Measurements from ENCODE around the gene PTPRD.

PTPRD gene

DNA sequence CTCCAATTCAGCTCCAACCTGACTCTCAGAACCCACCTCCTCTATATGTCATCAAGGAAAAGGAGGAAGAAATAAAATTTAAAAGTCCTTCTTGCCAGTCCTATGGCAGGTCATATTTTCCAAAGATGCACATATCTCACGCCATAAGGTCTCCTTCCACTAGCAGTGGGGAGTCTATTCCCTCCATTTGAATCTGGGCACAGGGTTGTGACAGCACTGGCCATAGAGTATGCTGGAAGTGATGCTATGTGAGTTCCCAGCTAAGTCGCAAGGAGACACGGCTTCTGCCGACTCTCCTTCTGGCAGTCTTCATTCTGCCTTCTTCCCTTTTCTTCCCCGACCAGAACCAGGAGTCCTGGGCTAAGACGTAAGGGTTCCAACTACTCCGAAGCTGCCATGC lies 1929.3 kb downstream of the PTPRD start:
- DNase-seq (ENCODE audit: low read depth in 2 of 2): no peak

DNA sequence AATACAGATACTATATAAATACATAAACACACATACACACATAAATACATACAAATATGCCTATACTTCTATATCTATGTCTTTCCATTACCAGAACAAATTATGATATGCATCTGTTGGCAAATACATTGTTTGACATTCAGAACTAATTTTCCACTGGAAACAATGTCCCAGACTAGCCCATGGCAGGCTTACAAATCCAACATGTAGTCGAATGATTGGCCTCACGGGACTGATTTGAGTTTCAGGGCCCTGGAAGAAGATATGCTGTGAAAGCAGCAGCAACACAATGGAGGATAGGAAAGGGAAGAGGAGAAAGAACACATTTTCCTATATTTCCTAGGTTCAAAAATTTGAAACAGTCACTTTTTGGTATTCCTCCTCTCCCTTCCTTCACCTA lies 1932.1 kb downstream of the PTPRD start:
- DNase-seq (ENCODE audit: low read depth in 2 of 2): no peak

DNA sequence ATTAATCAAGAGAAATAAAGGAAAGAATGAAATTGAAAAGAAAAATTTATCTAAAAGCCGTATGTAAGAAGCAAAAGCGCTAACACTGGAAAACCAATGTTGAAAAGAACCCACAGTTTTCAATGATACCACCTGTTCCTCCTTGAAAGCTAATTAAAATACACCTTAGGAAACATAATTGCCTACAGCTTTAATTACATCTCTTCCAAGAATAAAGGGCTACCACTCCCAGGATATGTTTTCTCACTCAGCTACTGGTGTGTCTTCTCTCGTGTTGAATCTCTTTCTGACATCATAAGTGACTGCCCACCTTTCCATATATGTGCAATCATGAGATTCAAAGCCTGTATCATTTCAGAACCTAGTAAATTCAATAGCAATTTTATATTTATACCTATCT lies 1932.6 kb downstream of the PTPRD start:
- DNase-seq (ENCODE audit: low read depth in 2 of 2): no peak

DNA sequence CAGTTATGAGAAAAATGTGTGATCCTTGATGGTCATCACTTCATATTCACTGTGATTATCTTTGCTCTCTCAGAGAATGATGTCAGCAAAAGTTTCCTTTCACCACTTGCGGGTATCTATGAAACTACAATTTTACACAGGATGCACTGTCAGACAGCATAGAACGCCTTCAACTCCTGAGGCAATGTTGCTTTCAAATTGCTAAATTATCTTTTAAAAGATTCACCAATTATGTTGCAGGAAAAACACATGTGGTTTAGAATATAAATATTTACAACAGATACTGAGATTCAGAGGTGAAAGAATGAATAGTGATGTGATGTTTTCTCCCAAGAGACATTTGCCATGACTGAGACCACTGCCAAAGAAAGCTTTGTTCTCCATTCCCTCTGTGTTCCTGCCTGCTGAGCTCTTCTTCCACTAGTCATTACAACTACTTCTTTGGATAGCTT lies 1933.4 kb downstream of the PTPRD start:
- no peak for DNase-seq (ENCODE audit: low read depth in 2 of 2)

DNA sequence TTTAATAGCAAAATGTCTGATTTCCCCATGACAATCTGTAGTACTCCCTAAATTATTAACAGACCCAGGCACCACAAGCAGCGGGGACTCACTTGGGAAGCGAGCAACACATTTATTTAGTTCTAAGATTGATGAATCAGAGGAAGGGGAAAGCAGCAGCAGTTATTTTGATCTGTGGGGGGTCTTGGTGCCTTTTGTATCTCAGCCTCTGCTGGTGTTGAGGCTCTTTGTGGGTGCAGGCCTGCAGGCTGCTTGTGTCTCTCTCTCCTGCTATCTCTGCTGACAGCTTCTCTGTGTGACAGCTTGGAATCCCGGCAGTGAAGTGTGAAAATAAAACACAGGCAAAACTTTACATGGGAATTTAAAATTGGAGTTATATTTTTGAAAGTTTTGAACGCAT lies 1935.1 kb downstream of the PTPRD start:
- no peak for DNase-seq (ENCODE audit: low read depth in 2 of 2)

DNA sequence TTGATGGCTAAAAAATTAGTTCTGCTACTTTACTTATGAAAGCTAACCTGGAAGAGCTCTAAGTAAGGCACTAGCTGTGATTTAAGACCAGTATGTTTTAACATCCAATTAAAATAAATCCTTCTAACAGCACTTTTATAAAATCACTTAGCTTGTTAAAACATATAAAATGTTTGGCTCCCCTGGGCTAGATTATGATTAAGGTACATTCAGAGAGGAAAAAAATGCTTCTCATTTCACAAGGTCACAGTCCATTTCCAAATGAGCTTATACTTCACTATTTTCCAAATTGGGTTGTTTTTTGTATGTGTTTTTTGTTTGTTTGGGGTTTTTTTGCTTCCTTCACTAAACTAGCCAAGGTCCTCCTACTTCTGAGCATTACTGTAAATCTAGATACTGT lies 1938.3 kb downstream of the PTPRD start:
- DNase-seq (ENCODE audit: low read depth in 2 of 2): no peak

DNA sequence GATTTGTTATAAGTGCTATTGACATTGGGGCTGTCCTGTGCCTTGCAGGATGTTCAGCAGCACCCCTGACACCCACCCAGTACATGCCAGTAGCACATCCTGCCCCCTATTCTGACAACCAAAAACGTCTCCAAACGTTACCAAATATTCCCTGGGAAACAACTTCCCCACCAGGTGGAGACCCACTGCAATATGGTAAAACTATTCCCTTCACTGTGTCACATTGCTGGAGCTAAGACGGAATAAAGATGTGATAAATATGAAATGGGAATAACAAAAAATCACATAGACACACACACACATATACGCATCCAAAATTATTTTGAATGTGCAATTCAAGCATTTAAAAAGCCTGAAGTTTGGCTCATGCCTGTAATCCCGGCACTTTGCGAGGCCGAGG lies 1939.0 kb downstream of the PTPRD start:
- DNase-seq (ENCODE audit: low read depth in 2 of 2): no peak

DNA sequence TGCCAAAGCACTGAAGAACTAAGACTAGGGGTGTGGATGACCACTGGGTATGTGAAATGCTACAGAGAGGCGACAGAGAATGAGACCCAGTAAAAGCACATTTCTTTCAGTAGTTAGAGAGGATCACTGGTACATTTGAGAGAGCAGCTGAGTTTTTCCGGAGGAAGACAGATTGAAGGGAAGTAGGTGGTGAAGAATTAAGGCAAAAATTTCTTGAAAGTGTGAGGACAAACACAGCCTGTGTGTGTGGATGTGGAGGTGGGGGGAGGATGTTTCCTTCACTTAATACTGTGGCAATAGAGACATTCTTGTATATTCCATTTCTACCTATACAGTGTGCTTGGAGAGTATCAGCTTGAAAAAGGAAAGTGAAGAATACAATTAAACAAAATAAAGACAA lies 1942.1 kb downstream of the PTPRD start:
- no peak for DNase-seq (ENCODE audit: low read depth in 2 of 2)

DNA sequence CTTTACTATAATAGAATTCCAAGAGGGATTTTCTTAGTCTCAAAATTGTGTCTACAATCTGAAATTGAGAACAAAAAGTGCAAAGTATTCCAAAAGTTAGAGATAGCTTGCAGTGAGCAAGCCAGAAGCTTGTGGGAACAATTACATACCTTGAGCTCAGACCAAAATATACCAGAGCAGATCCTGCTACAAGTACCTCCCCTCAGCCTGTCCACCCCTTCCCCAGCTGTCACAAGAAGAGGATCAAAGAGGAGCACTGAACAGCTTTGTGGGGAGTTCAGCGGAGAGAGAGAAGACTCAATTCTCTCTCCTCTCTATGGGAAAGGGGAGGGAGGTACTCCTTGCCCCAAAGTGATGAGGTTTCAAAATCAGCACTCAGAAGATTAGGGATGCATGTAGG lies 1944.1 kb downstream of the PTPRD start:
- DNase-seq (ENCODE audit: low read depth in 2 of 2): no peak

DNA sequence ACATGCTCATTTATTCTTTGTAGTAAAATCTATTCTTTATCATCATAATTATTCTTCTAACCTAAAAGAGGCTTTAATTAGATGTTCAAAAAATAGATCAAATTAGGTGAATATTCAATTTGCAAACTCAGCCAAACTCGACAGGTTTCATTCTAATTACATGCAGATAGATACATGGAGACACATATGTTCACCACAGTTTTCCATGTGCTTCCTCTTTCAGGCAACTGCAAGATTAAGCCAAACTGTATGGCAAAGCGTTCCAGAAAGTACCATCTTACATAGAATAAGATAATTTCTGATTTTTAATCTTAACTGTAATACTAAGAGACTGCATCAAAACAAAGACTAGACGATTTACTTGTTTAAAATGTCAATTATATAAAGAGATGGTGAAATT lies 1944.6 kb downstream of the PTPRD start:
- no peak for DNase-seq (ENCODE audit: low read depth in 2 of 2)

DNA sequence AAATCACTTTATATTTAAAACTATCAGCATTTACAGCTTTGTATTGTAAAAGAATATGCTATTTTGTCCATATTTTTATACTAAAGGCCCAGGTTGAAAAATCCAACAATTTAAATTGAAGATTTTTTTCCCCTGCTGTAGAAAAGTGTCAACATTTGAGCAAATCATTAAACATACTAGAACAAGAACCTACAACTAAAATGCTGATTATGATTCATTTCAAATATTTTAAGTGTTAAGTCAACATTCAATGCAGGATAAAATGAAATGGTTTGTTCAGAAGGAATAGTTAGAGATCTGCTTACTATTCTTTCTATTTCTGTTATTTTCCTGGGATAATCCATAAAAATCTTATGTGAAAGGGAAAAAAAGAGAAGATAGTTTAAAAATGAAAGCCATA lies 1946.7 kb downstream of the PTPRD start:
- DNase-seq (ENCODE audit: low read depth in 2 of 2): no peak

DNA sequence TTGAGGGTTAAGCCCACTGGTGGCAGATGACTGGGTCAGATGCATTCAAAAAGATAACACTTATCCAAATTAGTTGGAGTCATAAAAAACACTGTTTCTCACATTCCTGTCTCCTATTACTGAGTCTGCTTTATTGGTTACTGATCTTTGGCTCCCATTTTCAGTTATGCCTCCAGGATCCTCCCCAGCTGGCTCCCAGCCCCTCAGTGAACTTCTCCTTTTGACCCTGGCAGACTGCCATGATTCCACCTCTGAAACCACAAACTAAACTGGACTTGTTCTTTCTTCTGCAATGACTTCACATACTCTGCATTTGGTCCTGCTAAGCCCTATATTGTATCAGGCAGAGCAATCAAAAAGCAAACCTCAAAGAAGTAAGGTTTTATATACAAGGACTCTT lies 1952.4 kb downstream of the PTPRD start:
- no peak for DNase-seq (ENCODE audit: low read depth in 2 of 2)

DNA sequence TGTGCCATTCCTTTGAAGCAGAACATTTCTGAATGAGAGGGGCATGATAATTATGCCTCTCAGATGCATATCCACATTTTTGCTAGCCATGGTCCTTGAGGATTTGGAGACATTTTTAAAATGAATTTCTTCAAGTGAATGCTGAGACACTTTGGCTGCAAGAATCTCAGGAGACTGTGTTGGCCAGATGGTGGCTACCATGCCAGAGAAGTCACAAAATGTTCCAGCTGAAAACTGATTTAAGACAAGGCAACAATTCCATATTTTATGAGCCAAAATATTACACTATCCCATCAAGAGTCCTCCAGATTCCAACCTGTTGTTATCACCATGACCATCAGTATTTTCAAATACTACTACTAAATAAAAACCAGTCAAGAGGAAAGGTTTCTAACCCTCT lies 1953.7 kb downstream of the PTPRD start:
- DNase-seq (ENCODE audit: low read depth in 2 of 2): no peak

DNA sequence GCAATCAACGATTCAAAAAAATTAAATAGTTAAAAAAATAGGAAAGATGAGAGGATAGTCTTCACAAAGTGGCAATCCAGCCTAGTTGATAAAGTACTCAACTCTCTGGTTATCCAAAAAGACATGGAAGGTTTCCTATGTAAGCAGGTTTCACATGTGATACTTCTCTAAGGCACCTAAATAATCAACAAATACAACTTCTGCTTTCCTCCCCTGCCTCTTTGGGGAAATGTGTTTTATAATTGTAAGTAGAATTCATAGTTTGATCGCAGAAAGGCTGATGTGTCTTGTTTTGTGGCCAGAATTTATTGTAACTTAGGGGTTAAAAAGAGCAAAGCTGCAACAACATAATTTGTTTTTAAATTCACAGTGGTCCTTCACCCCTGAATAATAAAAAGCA lies 1957.7 kb downstream of the PTPRD start:
- DNase-seq (ENCODE audit: low read depth in 2 of 2): no peak

DNA sequence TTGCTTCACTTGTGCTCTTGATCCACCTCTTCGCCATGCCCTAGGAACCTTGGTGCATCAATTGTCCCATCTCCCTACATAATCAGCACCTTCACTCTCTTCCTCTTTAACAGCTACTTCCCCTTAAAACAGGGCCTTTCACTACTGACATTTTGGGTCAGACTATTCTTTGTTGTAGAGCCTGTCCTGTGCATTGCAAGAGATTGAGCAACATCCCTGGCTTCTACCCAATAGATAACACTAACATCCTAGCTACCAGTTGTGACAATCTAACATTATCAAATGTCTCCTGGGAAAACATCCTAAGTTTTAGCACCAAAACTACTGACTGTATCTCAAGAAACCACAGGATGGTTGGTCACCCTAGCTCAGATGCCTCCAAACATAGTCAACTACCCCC lies 1958.9 kb downstream of the PTPRD start:
- DNase-seq (ENCODE audit: low read depth in 2 of 2): no peak

DNA sequence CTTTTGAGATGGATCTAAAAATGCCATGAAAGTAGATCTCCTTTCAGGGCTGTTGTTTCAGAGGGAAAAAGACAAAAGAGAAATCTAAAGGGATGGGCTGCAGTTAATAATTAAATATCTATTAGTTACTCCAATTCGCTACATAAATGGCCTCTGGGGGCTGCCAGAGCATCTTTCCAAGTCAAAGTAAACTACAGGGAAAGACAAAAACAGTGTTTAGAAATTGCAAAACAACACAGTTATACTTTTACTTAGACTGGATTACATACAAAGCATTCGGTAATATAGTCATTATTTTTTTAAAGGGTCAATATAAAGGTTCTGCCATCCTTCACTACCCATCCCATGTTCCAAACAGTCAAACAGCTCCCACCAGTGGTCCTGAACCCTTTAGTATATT lies 1959.7 kb downstream of the PTPRD start:
- DNase-seq (ENCODE audit: low read depth in 2 of 2): no peak

DNA sequence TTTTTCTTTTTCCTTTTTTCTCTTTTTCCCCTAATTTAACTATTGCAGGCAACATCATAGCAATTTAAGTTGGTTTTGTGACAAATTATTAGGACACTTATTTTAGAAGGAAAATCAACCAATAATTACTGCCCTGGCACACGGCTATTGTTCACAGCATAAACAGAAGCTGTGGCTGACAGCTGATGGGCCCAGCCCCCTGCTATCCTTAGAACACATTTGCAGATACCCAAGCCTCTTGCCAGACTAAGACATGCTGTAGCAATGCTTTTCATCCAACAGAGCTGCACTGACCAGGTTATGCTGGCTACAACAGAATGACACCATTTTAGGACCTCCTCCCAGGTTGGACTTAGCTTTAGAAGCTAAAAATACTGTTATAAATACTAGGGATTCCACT lies 1960.5 kb downstream of the PTPRD start:
- DNase-seq (ENCODE audit: low read depth in 2 of 2): no peak

DNA sequence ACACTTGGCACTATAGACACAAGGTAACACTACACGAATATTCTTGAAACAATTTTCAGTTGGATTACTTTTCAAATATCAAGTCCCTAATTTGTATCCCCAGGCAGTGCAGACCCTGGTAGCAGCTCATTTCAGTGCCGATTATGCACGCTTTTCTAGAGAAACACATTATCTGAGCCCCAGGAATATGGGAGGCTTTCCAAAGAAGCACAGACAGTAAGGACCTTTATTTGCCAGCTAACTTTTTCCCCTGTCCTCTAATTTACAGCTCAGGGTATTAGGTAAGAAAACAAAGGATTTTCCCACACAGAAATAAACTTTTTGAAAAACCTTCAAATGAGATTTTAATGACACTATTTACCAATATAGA lies 1961.0 kb downstream of the PTPRD start:
- DNase-seq (ENCODE audit: low read depth in 2 of 2): no peak

DNA sequence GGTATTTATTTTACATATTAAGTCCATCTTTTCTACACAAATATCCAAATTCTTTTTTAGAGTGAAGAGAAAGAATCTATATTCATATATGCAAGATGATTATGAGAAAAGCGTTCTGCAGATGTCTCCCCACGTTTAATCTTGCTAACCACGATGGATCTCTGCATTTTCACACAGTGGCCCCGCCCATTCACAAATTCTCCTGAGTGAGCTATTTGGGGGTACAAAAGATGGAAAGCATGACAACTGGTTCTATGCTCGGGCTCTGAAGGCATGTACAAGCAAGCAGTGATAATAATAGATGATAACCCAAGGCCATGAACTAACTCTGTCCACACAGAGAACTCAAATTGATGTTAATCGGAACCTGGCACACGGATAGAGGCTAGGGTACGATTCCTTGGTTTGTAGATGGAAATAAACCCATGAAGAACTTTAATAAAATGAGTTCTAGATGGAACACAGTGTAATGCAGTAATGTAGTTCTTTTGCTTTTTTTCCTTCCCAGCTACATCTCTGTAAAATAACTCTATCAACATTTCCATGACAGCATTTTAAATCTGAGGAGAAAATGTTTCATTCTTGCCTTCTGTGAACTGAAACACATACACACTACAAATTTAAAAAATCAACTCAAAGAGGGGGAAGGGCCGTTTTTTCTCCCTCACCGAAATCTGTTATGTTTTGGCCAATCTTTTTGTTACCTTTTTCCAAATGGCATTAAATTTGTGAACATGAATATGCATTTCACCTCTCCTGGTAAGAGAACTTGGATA lies 1961.5 kb downstream of the PTPRD start:
- DNase-seq (ENCODE audit: low read depth in 2 of 2): no peak

DNA sequence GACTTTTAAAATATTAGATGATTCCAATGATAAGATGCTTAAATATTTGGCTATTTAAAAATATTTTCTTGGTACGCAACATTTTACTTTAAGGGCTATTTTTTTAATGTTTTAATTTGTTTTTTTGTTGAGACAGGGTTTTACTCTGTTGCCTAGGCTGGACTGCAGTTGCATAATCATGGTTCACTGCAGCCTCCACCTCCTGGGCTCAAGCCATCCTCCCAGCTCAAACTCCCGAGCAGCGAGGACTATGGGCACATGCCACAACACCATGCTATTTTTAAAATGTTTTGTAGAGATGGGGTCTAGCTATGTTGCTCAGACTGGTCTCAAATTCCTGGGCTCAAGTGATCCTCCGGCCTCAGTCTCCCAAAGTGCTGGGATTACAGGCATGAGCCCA lies 1963.0 kb downstream of the PTPRD start:
- no peak for DNase-seq (ENCODE audit: low read depth in 2 of 2)

DNA sequence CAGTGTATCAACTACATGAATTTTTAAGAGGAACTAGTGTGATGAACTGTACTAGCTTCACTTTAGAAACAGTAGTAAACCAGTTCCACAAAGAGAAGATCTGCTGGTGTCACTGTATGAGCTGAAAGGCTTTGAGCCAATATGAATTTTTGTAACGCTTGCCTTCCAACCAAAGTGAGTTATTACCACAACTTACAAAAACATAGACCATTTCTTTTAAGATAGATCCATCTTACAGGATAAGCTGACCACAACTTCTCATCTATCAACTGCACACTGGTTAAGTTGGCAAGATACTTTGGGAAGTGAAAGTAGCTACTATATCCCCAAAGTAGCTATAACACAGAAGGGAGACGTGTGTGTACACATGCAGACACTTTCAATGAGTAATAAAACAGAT lies 1963.6 kb downstream of the PTPRD start:
- DNase-seq (ENCODE audit: low read depth in 2 of 2): no peak

DNA sequence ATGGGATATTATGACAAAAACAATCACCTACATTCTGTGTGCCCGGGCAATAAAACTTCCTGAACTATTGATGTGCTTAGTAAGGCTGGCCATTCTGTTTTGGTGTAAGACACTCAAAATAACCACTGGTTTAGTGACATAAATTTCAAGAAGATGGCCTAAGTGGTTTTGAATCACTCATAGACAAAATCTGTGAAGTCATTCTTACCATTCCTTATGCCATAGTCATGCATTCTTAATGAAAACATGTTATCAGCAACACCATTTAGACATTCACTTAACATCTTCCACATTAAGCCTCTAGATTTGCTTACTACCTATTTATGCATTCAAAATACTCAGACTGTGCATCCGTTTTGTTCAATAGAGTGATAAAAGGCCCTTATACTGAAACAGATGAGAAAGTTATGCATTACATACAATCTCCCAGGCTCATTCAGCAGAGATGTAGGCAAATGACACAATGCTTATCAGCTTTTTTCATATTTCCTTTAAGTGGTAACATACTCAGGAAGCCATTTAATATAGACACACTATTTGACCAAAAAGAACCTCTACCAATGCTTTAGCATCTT lies 1964.4 kb downstream of the PTPRD start:
- no peak for DNase-seq (ENCODE audit: low read depth in 2 of 2)

DNA sequence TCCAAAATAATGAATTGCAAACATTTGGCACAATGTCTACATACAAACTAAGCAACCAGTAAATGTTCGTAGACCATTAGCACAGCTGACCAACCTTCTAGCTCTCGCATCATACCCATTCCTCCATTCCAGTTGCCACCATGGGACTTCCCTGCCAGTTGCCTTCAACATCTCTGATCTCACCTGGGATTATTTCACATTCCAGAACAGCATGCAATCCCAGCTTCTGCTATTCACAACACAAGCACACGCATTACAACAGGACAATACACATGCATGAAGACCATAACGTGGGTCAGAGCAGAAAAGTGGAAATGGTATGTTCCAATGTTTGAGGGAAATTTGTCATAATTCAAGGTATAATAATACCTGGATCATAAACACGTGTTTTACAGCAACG lies 1965.0 kb downstream of the PTPRD start:
- DNase-seq (ENCODE audit: low read depth in 2 of 2): no peak

DNA sequence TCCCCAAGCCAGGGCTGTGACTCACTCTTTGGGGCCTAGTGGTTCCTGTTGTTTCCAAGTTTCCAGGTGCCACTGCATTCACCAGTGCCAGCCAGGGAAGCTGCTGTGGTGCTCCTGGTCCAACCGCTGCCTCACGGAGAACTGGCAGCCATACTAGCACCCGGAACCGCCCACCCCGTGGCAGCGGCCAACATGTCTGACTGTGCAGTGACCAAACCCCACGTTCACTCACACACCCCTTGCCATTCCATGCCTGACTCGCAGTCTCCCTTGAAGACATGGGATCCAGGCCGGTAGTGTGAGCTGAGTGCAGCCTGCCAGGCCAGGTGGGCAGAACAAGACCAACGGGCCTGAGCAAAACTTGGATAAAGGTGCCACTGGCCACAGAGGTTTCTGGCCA lies 1968.2 kb downstream of the PTPRD start:
- DNase-seq (ENCODE audit: low read depth in 2 of 2): no peak

Data from stimulated activated CD8-positive, alpha-beta memory T cell treated with anti-CD3 and anti-CD28 coated beads, Interleukin-15, amount 100 ng/mL, for 4 hours (primary cell).